Stimulated activated CD4-positive, alpha-beta T cell treated with anti-CD3 and anti-CD28 coated beads, Interleukin-2, amount 100 ng/mL, for 48 hours (primary cell): ENCODE data around the gene MAZ.
"Not testable (repeated sequence)": the region's sequence is repeated elsewhere in the genome, so short reads cannot be mapped to it uniquely, and the experiment has no call there.

Source experiments
- DNase-seq, 2 donors: peaks; one replicate each; pipeline ENCODE4 v3.0.0-alpha.2; 2020

Gene MAZ

DNA sequence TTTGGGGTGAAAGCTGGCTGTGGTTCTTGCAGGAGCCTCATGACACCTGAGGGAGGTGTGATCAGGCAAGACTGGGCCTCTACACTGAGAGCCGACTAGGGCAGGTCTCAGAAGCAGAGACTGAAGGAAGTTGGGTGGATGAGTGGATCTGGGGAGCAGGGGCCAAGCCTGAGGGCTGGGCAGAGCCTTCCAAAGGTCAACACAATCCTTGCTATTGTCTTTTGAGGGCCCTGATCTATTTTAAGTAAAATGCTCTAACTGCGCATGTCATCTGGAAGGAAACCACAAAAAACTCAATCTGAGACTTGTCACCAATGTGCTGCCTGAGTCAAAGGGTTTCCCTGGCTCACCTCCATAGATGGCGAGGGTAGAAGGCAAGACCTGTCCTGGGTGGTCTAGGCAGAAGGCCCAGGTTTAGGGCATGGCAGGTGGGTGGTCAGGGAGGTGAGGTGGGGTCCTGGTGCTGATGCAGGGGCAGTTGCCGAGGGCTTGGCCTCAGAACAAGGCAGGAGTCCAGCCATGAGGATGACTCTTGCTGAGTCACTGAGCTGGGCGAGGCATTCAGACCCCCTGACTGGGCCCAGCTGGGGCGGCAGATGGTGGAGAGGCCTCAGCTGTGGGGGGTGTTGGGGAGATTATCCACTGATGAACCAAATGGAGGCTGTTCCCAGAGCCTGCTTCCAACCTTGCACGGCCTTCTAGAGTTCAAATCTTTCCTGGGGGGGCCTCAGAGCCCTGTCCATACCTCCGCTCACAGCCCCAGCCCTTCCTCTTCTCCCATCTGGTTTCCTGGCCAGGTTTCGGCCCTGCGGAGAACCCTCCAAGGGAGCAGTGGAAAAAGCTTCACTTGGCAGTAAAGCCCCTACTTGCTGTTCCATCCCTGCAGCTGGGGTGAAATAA, 19.1 kb downstream of the MAZ start:
- DNase-seq = peak in 1 of 2 donors; percentile 51

GRCh38 chr16:29826342-29826695, 20.0 kb downstream of the MAZ start:
- no peak for DNase-seq

DNA sequence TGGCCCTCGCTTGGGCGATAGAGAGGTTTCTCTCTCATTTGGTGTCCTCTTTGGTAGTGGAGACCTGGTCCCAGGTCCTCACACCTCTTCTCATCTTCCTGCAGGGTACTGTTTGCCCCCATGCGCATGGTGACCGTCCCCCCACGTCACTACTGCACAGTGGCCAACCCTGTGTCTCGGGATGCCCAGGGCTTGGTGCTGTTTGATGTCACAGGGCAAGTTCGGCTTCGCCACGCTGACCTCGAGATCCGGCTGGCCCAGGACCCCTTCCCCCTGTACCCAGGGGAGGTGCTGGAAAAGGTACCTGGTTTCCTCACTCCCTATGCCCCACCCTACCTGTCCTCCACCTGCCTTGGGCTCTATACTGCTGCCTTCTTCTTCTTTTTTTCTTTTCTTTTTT, 24.4 kb downstream of the MAZ start:
- no peak for DNase-seq

DNA sequence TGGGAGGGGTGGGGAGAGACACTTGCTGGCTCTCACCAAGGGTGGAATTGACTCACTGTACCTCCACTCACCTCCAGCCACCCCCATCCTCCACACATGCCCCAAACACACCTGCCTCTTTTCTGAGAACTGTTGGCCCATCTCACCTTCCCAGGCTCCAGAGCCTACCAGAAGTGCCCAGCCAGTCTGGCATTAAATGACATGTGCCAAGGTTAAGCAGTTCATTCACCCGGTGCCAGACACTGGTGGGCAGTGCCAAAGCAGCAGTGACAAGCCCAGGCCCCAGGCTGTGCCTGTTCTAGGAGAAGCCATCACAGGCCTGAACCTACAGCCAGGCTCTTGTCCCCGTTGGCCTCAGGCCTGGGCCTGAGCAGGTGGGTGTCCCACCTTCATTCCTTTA, 25.2 kb downstream of the MAZ start:
- DNase-seq = no peak

- DNase-seq = not testable (repeated sequence)
These were observed 26.9 kb downstream of the MAZ start for GRCh38 chr16:29833219-29833618.

GRCh38 chr16:29834079-29834478, 27.8 kb downstream of the MAZ start:
- no peak for DNase-seq

DNA sequence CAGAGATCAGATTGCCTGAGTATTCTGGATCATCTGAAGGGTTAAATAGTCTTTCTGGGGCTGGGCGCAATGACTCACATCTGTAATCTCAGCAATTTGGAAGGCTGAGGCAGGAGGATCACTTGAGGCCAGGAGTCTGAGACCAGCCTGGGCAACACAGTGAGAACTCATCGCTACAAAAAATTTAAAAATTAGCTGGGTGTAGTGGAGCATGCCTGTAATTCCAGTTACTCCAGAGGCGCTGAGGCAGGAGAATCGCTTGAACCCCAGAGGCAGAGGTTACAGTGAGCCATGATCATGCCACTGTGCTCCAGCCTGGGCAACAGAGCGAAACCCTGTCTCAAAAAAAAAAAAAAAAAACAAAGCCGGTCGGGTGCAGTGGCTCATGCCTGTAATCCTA, 29.6 kb downstream of the MAZ start:
- DNase-seq = no peak

- no peak for DNase-seq
These were observed 30.3 kb downstream of the MAZ start for GRCh38 chr16:29836623-29837022.

DNA sequence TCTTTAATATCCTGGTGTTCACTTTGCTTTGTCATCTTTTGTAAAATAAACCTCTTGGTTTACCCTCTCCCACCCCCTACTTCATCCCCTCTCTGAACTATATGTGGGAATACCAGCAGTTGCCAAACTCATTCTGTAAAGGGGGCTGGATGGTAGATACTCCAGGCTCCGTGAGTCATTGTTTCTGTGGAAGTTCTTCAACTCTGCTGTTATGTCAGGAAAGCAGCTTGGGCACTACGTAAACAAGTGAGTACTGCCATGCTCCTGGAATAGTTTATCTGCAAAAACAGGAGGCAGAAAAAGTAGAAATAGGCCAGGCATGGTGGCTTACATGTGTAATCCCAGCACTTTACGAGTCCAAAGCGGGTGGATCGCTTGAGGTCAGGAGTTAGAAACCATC, 31.5 kb downstream of the MAZ start:
- no peak for DNase-seq

GRCh38 chr16:29839822-29840221, 33.5 kb downstream of the MAZ start:
- DNase-seq = no peak

DNA sequence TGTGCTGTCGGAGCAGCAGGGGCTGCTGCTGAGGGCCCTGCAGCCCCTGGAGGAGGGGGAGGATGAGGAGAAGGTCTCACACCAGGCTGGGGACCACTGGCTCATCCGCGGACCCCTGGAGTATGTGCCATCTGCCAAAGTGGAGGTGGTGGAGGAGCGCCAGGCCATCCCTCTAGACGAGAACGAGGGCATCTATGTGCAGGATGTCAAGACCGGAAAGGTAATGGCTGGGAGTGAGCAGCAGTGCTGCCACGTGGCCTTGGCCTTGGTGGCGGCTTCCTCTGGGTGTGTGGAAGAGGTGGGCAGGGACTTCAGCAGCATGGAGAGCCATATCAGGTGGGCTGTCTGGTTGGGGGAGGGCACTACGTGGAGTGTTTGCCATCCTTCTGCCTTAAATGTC, 33.9 kb downstream of the MAZ start:
- DNase-seq = no peak

- DNase-seq = no peak
These were observed 35.3 kb downstream of the MAZ start for GRCh38 chr16:29841631-29842030.

- no peak for DNase-seq
These were observed 36.5 kb downstream of the MAZ start for GRCh38 chr16:29842732-29843346.

DNA sequence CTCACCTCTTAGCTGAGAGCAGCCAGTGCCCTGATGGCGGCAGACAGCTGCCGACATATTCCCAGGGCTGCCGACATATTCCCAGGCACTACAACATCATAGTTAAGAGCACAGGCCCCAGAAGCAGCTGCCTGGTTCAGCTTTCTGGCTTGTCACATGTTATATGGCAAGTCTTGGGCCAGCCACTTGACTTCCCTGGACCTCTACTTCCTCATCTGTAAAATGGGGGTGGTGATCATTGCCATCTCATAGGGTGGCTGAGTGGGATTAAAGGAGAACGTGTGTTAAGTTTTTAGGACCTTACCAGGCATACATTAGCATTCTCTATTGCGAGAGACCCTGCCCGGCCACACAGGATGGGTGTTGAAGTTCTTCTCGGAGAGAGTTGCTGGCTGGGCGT, 37.6 kb downstream of the MAZ start:
- no peak for DNase-seq

- DNase-seq = no peak
These were observed 38.4 kb downstream of the MAZ start for GRCh38 chr16:29844575-29845331.

- DNase-seq = no peak
These were observed 39.3 kb downstream of the MAZ start for GRCh38 chr16:29845656-29846055.

- peak; percentile 87 to 89 for DNase-seq
These were observed 42.3 kb downstream of the MAZ start for GRCh38 chr16:29848420-29849297.

- DNase-seq = no peak
These were observed 43.2 kb downstream of the MAZ start for GRCh38 chr16:29849505-29849904.

DNA sequence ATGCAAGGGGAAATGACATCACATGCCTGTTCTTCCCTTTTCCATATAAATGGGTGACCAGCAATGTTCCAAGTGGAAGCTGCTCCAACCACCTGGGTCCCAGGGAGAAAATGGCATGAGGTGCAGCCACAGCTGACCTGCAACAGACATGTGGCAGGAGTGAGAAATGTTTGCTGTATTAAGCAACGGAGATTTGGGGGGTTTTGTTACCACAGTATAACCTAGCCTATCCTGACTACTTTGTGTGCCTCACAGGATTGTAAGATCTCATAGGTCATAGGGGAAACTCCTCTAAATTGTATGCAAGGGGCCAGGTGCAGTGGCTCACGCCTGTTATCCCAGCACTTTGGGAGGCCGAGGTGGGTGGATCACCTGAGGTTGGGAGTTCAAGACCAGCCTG, 44.7 kb downstream of the MAZ start:
- DNase-seq = no peak

DNA sequence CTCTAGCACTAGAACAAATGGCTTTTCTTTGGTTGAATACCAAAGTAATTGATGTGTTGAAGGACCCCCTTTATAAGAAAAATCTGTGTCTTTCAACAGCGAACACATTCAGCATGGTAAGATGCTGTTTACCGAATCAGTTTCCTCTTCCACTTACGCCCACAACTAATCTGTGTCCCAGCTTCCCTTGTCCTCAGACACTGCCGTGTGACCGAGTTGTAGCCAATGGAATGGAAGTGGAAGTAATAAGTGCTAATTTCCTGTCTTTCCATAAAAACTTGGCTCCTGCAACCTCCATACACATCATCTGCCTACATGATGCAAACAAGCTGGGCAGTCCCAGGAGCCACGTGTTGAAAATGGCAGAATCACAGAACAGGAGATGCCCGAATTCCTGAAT, 46.3 kb downstream of the MAZ start:
- DNase-seq = no peak

DNA sequence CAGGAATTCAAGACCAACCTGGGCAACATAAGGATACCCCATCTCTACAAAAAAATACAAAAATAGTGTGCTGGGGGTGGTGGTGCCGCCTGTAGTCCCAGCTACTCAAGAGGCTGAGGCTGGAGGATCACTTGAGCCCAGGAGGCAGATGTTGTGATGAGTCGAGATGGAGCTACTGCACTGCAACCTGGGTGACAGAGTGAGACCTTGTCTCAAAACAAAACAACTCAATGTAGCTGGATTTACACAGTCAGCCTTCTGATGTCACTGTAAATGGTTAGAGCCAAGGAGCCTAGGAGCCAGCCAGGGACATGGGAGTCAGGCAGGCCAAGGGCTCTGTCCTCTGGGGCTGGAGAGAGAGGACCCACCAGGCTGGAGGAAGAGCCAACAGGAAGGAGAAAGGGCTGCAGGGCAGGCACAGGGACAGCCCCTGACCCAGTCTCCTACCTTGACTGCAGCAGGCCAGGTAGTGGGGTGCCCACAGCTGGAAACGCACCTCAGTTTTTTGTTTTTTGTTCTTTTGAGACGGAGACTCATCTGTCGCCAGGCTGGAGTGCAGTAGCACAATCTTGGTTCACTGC, 48.3 kb downstream of the MAZ start:
- DNase-seq = no peak

- no peak for DNase-seq
These were observed 50.9 kb downstream of the MAZ start for GRCh38 chr16:29857133-29857760.
